Stimulated activated CD4-positive, alpha-beta T cell treated with anti-CD3 and anti-CD28 coated beads, Interleukin-1b, Interleukin-23, amount 100 ng/mL, for 1 hour (primary cell): ENCODE measurements around the gene UBL4A.

Source experiments
- DNase-seq, 2 donors: peaks; one replicate each; pipeline ENCODE4 v3.0.0-alpha.2; 2020; ENCODE audit warnings: low read depth in 2 of 2

The UBL4A gene

GRCh38 chrX:154486396-154487207 lies at the start of gene UBL4A:
UBL4A (minus strand) TSS chrX:154486615; CDS start chrX:154486584, 31 bp downstream.
- DNase-seq = peak in 1 of 2 donors; percentile 27

GRCh38 chrX:154535892-154536291 lies 49.5 kb upstream of the UBL4A start:
- no peak for DNase-seq

DNA sequence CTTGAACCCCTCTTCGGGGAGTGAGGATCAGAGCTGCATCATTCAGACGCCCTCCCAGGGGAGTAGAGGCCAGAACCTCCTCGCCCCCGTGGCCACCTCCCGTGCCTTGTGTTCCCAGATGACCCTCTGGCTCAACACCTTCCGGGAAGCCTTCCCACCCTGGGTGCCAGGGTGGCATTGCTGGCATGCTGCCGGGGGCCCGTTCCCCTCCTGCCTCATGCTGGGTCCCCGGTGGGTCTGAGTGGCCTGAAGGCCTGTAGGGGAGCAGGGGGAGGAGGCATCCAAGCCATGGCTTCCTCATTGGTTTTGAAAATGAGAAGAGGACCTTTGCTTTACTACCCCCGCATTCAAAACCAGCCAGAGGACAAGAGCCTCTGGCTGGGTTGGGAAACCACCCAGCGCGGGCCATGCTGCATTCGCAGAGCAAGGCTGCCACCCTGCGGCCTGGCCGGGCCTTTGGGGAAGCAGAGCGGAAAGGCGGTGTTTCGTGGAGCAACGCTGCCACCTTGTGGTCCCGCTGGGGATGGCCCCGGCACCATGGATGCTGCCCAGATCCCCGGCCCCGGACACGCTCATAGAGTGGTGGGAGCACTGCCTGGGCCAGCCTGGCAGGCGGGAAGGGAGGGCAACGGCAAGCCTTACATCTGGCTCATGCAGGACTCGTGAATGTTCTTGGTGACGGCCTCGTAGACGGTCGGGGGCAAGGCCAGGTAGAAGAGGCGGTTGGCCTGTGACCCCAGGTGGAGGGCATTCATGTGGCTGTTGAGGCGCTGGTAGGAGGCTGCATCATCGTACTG lies 48.3 kb upstream of the UBL4A start:
- peak; percentile 69 to 77 for DNase-seq

DNA sequence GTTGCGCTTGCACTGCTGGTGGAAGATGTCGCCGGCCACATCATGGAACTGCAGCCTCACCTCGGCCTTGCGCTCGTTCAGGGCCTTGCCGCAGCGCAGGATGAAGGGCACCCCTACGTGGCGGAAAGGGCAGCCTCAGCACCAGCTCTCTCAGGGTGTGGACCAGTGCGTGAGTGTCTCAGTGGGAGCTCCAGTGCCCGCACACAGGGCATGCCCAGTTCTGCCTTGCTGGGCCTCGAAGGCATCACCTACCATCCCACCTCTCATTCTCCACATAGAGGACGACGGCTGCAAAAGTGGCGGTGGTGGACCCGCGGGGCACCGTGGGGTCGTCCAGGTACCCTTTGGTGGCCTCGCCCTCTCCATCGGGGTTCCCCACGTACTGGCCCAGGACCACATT lies 46.3 kb upstream of the UBL4A start:
- no peak for DNase-seq

GRCh38 chrX:154531626-154532025 lies 45.2 kb upstream of the UBL4A start:
- DNase-seq = no peak

GRCh38 chrX:154530286-154530685 lies 43.9 kb upstream of the UBL4A start:
- no peak for DNase-seq

GRCh38 chrX:154529206-154529612 lies 42.8 kb upstream of the UBL4A start:
- no peak for DNase-seq

DNA sequence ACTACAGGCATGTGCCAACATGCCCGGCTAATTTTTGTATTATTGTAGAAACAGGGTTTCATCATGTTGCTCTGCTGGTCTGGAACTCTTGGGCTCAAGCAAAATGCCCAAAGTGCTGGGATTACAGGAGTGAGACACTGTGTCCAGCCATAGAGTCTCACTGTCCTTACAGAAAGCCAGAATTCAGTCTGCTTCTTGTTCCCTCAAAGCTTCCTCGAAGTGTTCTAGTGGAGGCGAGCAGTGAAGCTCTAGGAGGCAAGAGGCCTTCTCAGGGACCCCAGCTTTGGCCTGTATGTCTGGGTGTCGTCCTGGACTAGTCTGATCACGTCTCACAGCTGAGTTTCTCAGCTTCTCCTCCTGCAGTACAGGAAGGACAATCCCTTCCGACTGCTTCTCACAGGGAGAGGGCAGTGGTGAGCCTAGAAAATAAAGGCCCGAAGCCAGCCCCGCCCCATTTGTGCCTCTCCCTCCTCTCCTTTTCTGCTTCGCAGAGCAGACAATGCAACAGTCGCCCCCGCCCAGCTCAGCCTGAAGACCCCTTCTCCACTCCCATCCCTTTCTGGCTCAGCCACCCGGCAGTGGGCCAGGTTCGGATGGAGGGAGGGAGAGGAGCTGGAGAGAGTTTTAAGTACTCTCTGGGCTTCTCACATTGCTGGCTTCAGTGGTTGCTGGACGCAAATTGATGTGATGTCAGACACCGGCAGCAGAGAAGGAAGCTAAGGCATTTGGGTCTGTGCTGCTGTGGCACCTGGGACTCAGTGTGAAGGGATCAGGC lies 40.7 kb upstream of the UBL4A start:
- DNase-seq = no peak

DNA sequence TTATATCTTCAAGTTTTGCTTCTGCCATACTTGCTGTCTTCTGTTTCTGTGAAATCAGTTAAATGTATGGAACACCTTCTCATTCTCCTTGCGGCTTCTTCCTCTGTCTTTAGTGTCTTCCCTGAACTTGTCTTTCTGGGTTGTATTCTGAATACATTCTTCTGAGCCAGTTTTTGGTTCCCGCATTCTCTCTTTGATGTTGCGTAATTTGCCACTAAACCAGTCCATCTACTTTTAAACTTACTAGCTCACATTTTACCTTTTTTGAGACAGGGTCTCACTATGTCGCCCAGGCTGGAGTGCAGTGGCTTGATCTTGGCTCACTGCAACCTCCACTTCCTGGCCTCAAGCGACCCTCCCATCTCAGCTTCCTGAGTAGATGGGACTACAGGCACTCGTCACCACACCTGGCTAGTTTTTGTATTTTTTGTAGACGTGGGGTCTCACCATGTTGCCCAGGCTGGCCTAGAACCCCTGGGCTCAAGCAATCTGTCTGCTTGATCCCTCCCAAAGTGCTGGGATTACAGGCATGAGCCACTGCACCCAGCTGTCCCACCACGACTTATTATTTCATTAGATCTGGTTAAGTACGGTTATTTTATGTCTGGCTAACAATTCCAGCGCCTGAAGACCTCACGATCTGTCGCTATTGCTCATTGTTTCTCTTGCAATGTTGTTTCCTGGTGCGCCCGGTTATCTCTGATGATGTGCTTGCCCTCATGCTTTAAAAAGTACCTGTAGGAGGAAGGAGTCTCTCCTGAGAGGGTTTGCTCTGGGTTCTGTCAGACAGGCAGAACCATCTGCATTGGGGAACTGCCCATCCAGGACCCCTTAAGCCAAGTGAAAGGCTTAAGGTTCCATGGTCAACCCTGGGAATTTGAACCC lies 39.4 kb upstream of the UBL4A start:
- no peak for DNase-seq

GRCh38 chrX:154519389-154519788 lies 33.0 kb upstream of the UBL4A start:
- DNase-seq = no peak

DNA sequence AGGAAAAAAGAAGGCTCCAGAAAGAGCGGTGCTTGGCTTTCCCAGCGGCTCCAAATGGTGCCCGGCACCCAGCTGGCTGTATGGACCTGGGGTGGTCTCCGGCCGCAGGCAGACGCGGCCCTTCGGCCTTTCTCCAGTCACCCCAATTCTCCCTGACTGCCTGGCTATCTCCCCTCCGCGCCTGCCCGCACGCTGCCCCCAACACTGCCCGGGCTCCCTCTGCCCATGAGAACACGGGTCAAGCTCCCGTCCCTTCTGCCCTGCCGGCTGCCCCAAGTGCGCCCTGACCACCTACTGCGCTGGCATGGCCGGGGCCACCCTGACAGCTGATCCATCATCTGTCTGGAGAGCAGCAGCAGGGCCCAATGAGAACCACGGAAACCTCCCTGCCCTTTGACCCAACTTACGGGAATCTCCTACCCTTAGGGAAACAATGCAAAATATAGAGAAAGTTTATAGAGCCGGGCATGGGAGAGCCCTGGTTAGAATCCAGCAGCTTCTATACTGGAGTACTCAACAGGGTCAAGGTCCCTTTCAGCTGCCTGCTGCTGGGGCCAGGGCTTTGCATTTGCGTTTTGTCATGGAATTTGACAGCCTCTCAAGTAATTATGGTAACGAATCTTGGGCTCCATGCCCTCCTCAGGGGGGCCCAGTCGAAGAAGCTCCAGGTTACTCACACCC lies 30.8 kb upstream of the UBL4A start:
- no peak for DNase-seq

GRCh38 chrX:154516656-154517100 lies 30.3 kb upstream of the UBL4A start:
- DNase-seq = no peak

DNA sequence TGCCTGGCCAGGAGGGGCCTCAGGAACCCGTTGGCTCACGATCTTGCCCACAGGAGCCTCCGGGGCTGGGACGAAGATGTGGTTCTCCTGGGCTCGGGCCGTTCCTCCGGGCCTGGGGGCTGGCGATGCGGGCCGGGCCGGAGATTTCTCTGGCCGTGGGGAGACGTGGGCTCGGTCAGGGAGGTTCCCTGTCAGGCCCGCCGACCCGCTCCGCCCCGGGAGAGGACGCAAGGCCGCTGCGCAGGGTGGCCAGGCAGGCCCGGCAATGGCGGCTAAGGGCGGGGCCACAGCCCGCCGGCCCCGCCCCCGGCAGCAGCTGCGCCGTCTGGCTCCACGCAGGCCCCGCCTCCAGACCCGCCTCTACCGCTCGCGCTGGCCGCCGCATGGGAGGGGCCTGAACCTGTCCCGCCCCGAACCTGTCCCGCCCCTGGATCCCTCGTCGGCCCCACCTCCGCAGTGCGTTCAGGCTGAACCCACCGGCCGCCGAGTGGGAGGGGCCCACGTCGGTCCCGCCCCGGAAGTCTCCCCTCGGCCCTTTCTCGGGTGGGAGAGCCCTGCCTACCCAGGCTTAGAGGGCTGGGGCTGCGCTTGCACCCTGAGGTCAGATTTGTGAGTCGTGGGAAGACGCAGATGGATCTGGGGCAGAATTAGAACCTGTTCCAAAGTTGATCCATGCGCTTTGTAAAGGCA lies 29.7 kb upstream of the UBL4A start, which contains the start of gene FAM3A:
Gene FAM3A (minus strand): TSS at position 267 of the 690 bp plus-strand sequence. CDS start 460 bp downstream, outside the sequence.
- peak; percentile 86 to 89 for DNase-seq

GRCh38 chrX:154515090-154515965 lies 28.9 kb upstream of the UBL4A start:
- no peak for DNase-seq

- DNase-seq = no peak
Observed at GRCh38 chrX:154513716-154514115, 27.3 kb upstream of the UBL4A start.

GRCh38 chrX:154512879-154513553 lies 26.6 kb upstream of the UBL4A start:
- no peak for DNase-seq

DNA sequence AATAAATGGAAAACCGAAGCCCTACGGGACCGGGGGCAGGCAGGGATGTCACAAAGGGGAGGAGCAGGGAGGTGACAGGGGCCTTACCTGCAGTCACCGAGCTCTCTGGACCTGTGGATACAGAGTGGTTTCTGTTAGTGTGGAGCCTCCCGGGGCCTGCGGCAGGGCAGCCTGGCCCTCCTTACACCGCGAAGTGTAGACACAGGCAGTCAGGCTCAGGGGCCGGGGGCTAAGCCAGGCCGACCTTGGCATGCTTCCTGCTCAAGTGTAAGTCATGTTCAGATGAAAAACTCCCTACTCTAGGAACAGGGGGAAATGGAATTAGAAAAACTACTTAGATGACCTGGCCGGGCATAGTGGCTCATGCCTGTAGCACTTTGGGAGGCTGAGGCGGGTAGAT lies 25.3 kb upstream of the UBL4A start:
- no peak for DNase-seq

GRCh38 chrX:154509455-154509854 lies 23.0 kb upstream of the UBL4A start:
- no peak for DNase-seq
